Measurements from ENCODE around the gene MSMP. TPM values are rescaled to one million over a fixed set of nuclear protein-coding genes. Genes with fewer than 3 reads are reported as not detected.

MSMP gene
- total and polyA plus RNA-seq, 2 experiments from 2014 or later, result not detected

DNA sequence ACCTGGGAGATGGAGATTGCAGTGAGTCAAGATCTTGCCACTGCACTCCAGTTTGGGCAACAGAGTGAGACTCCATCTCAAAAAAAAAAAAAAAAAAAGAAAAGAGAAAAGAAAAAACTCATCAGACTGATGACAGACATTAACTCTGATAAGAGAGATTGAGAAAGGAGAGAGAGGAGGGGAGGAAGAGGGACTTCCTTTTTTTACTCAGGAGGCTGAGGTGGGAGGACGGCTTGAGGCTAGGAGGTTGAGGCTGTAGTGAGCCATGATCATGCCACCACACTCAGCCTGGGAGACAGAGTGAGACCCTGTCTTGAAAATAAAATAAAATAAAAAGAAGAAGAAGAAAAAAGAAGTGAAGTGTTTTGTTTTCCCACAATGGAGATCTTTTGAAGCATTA is 9.7 kb upstream of the MSMP start:
- Histone ChIP-seq H3K27me3 (no peaks in the 10 kb centered on the region), H3K27ac (no peak overlapping the region), H3K4me2 (no peak overlapping the region), H3K79me2 (peaks cover 56% of the 10 kb centered on the region), H3K9me2 (replicated peaks; ENCODE audit: insufficient read depth) (no peaks in the 10 kb centered on the region), H3K4me1 (ENCODE audit: insufficient read depth) (peaks cover under 1% of the 10 kb centered on the region), H2AFZ (no peak overlapping the region), H4K20me1 (ENCODE audit: insufficient read depth, poor library complexity, severe bottlenecking) (no peaks in the 10 kb centered on the region), H3K36me3 (replicated peaks; ENCODE audit: insufficient read depth, low read depth) (no peaks in the 10 kb centered on the region), H3K4me3 (no peak overlapping the region), H3K9me3 (ENCODE audit: low read depth) (no peaks in the 10 kb centered on the region)
- WGBS (ENCODE audit: low lambda C conversion rate, missing lambda C conversion rate), result 96% methylated on average over 1 of the region's 1 CpG
- TF ChIP-seq EZH2phosphoT487 (IDR thresholded peaks at IDR 0.05; ENCODE audit: low read depth, severe bottlenecking, unreplicated experiment) (no peak), EZH2 (IDR thresholded peaks at IDR 0.05; ENCODE audit: borderline replicate concordance) (no peak)
- TF ChIP-seq, protein P1, sequence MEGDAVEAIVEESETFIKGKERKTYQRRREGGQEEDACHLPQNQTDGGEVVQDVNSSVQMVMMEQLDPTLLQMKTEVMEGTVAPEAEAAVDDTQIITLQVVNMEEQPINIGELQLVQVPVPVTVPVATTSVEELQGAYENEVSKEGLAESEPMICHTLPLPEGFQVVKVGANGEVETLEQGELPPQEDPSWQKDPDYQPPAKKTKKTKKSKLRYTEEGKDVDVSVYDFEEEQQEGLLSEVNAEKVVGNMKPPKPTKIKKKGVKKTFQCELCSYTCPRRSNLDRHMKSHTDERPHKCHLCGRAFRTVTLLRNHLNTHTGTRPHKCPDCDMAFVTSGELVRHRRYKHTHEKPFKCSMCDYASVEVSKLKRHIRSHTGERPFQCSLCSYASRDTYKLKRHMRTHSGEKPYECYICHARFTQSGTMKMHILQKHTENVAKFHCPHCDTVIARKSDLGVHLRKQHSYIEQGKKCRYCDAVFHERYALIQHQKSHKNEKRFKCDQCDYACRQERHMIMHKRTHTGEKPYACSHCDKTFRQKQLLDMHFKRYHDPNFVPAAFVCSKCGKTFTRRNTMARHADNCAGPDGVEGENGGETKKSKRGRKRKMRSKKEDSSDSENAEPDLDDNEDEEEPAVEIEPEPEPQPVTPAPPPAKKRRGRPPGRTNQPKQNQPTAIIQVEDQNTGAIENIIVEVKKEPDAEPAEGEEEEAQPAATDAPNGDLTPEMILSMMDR (IDR thresholded peaks at IDR 0.05; ENCODE audit: poor library complexity), result no peak
- no peak for DNase-seq (ENCODE audit: low spot score)

DNA sequence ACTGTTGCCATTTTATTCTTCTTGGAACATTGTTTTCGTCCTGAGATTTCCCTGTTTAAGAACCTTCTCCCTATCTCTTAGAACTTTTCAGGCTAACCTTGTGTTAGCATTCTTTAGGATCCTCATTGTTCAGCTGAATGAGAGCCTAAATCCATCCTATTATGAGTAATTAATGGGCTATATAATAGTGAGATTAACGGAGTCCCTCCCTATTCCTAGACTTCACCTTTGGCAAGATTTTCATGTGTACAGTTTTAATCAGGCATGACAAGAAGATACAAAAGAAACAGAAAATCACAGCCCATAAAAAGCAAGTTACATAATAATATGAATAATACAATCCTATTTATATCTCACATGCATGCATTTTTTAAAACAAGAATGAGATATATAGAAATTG is 9.1 kb upstream of the MSMP start:
- WGBS (ENCODE audit: low lambda C conversion rate, missing lambda C conversion rate), result 91% methylated on average over 2 of the region's 2 CpGs
- no peaks in the 10 kb centered on the region for H3K9me2 ChIP-seq (replicated peaks; ENCODE audit: insufficient read depth)
- H2AFZ ChIP-seq, result no peak overlapping the region
- H3K79me2 ChIP-seq, result peaks cover 61% of the 10 kb centered on the region
- no peaks in the 10 kb centered on the region for H4K20me1 ChIP-seq (ENCODE audit: insufficient read depth, poor library complexity, severe bottlenecking)
- H3K4me3 ChIP-seq, result no peak overlapping the region
- no peaks in the 10 kb centered on the region for H3K27me3 ChIP-seq
- H3K4me1 ChIP-seq (ENCODE audit: insufficient read depth), result peaks cover 5% of the 10 kb centered on the region
- H3K27ac ChIP-seq, result no peak overlapping the region
- no peak for DNase-seq (ENCODE audit: low spot score)
- H3K4me2 ChIP-seq, result no peak overlapping the region
- no peak for TF ChIP-seq EZH2phosphoT487 (IDR thresholded peaks at IDR 0.05; ENCODE audit: low read depth, severe bottlenecking, unreplicated experiment)
- TF ChIP-seq, protein P1 (IDR thresholded peaks at IDR 0.05; ENCODE audit: poor library complexity), result no peak
- TF ChIP-seq EZH2 (IDR thresholded peaks at IDR 0.05; ENCODE audit: borderline replicate concordance), result no peak
- no peaks in the 10 kb centered on the region for H3K9me3 ChIP-seq (ENCODE audit: low read depth)
- no peaks in the 10 kb centered on the region for H3K36me3 ChIP-seq (replicated peaks; ENCODE audit: insufficient read depth, low read depth)

DNA sequence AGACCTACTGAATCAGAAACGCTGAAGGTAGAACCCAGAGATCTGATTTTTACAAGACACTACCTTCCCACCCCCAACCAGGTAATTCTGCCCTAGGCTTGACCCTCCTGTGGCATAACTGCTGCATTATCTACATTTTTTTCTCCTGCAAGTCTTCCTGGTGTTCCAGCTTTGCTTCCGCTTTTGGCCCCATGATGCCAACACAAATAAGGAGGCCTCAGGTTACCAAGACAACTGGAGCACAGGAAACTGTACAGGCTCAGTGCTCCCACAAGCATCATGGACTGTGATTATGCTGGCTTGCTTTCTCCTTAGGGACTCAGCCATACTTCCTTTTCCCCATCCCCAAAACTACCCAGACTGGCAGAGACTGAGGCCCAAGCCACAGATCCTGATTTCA is 6.6 kb upstream of the MSMP start:
- TF ChIP-seq EZH2 (IDR thresholded peaks at IDR 0.05; ENCODE audit: borderline replicate concordance) (no peak), EZH2phosphoT487 (IDR thresholded peaks at IDR 0.05; ENCODE audit: low read depth, severe bottlenecking, unreplicated experiment) (no peak)
- TF ChIP-seq, protein P1 (IDR thresholded peaks at IDR 0.05; ENCODE audit: poor library complexity), result no peak
- Histone ChIP-seq H3K4me3 (no peak overlapping the region), H2AFZ (no peak overlapping the region), H3K36me3 (replicated peaks; ENCODE audit: insufficient read depth, low read depth) (no peaks in the 10 kb centered on the region), H3K79me2 (peaks cover 58% of the 10 kb centered on the region), H3K9me2 (replicated peaks; ENCODE audit: insufficient read depth) (no peaks in the 10 kb centered on the region), H3K4me2 (no peak overlapping the region), H3K27me3 (no peaks in the 10 kb centered on the region), H3K9me3 (ENCODE audit: low read depth) (no peaks in the 10 kb centered on the region), H3K27ac (no peak overlapping the region), H4K20me1 (ENCODE audit: insufficient read depth, poor library complexity, severe bottlenecking) (no peaks in the 10 kb centered on the region), H3K4me1 (ENCODE audit: insufficient read depth) (peaks cover 14% of the 10 kb centered on the region)
- 88% methylated on average over 2 of the region's 2 CpGs for WGBS (ENCODE audit: low lambda C conversion rate, missing lambda C conversion rate)
- no peak for DNase-seq (ENCODE audit: low spot score)

DNA sequence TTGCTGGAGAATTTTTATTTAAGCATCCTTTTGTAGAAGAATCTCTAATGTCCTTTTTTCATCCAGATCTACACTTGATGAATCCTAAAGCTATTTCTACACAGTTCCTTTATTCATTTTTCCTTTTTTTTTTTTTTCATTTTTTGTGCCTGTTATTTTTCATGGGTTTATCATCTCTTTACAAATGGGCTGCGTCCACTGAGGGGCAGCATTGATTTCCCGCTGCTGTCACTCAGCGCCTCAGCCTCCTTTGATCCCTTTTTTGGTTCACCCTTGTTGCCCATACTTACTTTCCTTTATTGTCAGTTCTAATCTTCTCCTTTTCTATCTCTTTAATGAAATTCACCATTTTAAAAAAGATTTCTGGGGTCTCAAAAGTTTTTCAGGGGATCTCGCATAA is 5.7 kb upstream of the MSMP start:
- WGBS (ENCODE audit: low lambda C conversion rate, missing lambda C conversion rate), result 90% methylated on average over 4 of the region's 4 CpGs
- H3K4me3 ChIP-seq, result no peak overlapping the region
- H2AFZ ChIP-seq, result no peak overlapping the region
- no peaks in the 10 kb centered on the region for H4K20me1 ChIP-seq (ENCODE audit: insufficient read depth, poor library complexity, severe bottlenecking)
- no peak overlapping the region for H3K4me2 ChIP-seq
- peaks cover 55% of the 10 kb centered on the region for H3K79me2 ChIP-seq
- TF ChIP-seq, protein P1 (IDR thresholded peaks at IDR 0.05; ENCODE audit: poor library complexity), result no peak
- TF ChIP-seq EZH2phosphoT487 (IDR thresholded peaks at IDR 0.05; ENCODE audit: low read depth, severe bottlenecking, unreplicated experiment), result no peak
- no peak for TF ChIP-seq EZH2 (IDR thresholded peaks at IDR 0.05; ENCODE audit: borderline replicate concordance)
- H3K9me3 ChIP-seq (ENCODE audit: low read depth), result no peaks in the 10 kb centered on the region
- peaks cover 14% of the 10 kb centered on the region for H3K4me1 ChIP-seq (ENCODE audit: insufficient read depth)
- H3K27me3 ChIP-seq, result no peaks in the 10 kb centered on the region
- DNase-seq (ENCODE audit: low spot score), result no peak
- no peaks in the 10 kb centered on the region for H3K36me3 ChIP-seq (replicated peaks; ENCODE audit: insufficient read depth, low read depth)
- H3K27ac ChIP-seq, result no peak overlapping the region
- H3K9me2 ChIP-seq (replicated peaks; ENCODE audit: insufficient read depth), result no peaks in the 10 kb centered on the region
